NCI-H82 treated with DMSO at 0.1 percent for 48 hours (cell line): ENCODE results near the gene FGR.
"Not testable (repeated sequence)": the region's sequence is repeated elsewhere in the genome, so short reads cannot be mapped to it uniquely, and the experiment has no call there.

ENCODE experiments used
- DNase-seq: peaks from one replicate; lab custom pipeline; 2025; ENCODE audit not compliant: unreplicated experiment; lab: John Stamatoyannopoulos, UW

FGR gene

DNA sequence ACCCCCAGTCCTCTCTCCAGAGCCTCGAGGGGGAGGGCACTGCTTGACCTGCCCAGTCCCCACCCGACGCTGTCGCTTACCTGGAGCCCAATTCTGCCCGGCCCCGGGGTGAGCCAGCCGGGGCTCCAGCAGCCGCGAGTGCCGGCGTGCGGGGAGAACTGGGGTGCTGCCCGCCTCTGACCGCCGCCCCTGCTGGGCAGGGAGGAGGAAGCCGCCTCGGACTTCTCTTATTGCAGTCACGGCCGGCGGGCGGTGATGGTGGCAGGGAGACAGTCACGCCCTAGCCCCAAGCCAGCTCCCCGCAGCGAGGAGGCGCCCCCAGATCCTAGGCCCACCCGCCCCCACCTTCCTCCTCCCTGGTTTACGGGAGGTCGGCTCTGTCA, at the start of gene FGR:
Gene FGR (minus strand): TSS at position 201 of the 383 bp plus-strand sequence. CDS start 11,269 bp downstream, outside the sequence.
- DNase-seq, result no peak

DNA sequence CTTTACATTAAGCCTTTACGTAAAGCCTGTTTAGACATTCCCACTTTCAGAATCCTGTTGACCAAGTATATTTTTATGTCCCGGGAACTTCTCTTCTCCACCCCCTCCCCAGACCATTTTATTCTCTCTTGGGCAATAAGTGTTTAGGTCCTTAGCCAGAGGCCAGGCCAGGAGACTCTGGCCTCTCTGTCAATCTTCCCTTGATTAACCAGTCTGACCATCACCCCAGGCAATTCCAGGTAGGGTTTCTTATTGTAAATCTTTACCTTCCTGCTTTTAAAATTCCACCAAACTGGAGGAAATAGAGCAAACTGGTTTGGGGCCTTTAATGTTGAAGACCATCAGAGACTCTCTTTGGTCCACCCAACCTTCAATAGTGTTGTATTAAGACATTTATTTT, 49.2 kb upstream of the FGR start:
- no peak for DNase-seq

DNA sequence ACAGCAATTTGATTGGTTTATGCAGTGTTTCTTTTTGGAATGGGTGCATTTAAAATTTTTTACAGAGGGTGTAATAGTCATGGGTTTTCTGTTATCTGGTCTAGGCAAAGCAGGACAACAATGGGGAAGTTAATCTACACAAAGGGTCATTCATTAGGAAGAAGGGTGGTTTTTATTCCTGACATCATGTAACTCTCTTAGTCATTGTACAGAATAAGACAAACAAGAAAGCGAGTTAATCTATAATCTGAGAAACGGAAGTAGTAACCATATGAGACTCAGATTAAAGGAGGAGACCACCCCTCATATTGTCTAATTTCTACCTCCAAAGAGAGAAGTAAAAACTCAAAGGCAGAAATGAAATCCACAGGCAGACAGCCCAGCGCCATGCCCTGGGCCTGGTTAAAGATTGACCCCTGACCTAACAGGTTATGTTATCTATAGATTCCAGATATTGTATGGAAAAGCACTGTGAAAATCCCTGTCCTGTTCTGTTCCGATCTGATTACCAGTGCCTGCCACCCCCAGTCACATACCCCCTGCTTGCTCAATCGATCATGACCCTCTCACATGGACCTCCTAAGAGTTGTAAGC, 47.5 kb upstream of the FGR start:
- no peak for DNase-seq

DNA sequence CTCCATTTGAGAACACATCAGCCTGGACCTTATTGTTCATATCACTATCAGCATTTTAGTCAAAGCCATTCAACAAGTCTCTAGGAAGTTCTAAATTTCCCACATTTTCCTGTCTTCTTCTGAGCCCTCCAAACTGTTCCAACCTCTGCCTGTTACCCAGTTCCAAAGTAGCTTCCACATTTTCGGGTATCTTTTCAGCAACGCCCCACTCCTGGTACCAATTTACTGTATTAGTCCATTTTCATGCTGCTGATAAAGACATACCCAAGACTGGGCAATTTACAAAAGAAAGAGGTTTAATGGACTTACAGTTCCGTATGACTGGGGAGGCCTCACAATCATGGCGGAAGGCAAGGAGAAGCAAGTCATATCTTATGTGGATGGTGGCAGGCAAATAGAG, 46.6 kb upstream of the FGR start:
- not testable (repeated sequence) for DNase-seq

DNA sequence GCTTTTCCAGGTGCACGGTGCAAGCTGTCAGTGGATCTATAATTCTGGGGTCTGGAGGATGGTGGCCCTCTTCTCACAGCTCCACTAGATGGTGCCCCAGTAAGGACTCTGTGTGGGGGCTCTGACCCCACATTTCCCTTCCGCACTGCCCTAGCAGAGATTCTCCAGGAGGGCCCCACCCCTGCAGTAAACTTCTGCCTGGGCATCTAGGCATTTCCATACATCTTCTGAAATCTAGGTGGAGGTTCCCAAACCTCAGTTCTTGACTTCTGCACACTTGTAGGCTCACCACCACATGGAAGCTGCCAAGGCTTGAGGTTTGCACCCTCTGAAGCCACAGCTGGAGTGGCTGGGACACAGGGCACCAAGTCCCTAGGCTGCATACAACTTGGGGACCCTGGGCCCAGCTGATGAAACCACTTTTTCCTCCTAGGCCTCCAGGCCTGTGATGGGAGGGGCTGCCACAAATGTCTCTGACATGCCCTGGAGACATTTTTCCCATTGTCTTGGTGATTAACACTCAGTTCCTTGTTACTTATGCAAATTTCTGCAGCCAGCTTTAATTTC, 45.3 kb upstream of the FGR start:
- not testable (repeated sequence) for DNase-seq

DNA sequence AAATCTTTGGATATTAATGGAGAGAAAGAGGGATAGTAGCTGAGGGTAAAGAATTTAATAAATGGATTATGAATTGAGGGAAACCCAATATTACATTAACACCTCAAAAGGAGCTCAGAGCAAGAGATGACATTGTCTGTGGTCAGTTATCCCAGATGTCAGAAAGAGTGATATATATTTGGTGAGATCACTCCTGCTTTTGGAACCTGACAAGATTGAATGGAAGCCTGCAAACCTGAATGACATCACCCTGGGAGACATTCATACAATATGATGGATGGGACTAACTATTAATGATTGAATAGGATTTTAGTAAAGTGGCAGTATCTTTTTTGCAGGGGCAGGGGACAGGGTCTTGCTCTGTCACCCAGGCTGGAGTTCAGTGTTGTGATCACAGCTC, 43.8 kb upstream of the FGR start:
- DNase-seq, result no peak

DNA sequence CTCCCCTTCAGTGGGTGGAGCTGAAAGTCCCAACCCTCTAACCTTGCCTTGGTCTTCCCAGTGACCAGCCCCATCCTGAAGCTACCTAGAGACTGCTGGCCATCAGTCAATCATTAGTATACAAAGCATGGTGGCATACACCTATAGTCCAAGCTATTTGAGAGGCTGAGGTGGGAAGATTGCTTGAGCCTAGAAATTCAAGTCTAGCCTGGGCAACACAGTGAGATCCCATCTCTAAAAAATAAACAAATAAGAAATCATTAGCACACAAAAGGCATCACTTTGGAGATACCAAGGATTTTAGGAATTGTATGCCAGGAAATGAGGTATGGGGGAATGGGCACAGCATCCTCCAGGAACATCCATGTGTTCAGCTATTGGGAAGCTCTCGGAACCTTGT, 41.4 kb upstream of the FGR start:
- DNase-seq, result no peak

DNA sequence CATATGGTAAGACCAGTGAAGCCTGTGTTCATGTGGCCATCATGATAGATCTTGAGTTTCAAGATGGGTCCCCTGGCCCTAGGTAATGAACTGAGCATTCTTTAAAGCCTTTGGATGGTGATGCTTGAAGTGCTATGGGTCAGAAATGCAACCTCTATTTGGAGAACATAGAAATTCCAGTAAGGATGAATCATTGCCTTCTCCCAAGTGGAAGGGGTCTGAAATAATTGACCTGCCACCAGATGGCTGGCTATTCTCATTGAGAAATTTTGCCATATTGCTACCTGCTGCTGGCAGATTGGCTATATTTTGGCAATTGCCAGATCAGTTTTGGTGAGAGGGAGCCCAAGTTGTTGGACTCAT, 37.7 kb upstream of the FGR start:
- DNase-seq, result no peak

DNA sequence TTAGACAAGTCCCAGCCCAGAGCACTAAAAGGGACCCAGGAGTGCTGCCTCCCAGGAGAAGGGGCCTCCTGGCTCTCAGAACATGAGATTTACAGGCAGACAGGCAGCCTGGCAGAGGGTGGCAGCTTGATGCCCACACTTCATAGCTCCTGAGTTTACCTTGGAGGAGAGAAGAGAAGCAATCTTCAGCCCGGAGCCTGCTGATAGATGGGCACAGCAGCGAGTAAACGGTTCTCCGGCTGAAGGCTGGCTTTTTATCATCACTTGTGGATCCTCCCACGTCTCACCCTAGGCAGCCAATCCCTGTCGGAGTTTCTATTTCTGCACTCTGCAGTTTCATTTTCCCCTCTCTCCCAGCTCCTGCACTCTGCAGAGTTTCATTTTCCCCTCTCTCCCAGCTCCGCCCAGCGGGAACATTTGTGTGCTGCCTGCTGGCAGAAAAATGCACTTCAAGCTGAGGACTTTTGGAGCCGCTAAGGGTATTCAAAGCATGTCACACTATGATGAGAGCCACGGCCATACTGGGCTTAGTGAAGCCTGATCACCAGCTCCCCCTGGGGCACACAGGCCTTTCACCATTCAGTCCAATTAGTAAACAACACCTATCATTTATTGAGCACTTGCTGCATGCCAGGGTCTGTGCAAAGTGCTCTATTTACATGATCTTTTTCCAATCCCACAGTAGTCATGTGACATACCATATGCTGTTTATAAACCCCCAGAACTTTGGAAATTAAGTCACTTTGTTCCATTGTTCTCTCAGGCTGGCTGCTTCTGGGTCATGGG, 37.2 kb upstream of the FGR start, which contains the start of gene IFI6:
Gene IFI6 (minus strand): TSS at position 229 of the 786 bp plus-strand sequence. CDS start 2,878 bp downstream, outside the sequence.
- peak; percentile 63 for DNase-seq

DNA sequence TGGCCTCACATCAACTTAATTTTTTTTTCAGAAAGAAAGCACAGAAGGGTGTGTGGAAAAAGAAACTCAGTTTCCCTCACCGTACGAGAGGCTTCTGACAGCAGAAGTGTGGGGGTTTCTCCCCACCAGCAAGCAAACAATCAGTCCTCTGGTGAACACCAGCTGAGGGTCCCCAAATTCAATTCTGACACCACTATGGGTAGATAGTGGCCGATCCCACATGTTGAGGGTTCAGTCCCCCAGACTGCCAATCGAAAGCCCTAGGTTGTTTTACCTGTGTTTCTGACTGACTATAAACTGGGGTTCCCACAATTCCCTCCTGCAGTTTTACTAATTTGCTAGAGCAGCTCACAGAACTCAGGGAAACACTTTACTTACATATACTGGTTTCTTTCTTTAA, 34.9 kb upstream of the FGR start:
- DNase-seq, result no peak

DNA sequence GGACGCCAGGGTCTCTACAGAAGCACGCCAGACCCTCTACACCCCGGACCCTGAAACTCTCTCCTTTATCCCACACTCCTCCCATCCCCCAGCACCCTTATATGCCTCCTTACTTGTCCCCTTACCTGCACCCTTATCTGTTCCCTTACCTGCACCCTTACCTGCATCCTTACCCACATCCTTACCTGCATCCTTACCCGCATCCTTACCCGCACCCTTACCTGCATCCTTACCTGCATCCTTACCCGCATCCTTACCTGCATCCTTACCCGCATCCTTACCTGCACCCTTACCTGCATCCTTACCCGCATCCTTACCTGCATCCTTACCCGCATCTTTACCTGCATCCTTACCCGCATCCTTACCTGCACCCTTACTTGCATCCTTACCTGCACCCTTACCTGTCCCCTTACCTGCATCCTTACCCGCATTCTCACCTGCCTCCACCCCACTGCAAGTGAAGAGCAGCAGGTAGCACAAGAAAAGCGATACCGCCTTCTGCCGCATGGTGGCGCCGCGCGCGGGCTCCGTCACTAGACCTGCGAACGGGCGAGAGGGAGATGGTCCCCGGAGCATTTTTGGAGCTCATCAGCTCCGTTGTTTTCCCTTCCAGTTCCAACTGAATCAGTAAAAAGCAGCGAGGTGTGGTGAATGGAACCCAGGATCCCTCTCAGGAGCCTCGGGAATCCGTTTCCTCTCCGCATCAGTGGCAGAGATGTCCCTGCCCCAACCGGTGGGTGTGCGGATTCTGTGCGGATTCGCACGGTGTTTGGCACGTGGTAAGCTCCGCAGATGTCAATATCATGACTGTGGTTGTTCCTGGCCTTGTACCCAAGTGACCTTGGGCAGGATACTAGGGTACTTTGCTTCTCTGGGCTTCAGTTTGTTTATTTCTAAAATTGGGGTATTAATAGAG, 34.1 kb upstream of the FGR start:
- no peak for DNase-seq

DNA sequence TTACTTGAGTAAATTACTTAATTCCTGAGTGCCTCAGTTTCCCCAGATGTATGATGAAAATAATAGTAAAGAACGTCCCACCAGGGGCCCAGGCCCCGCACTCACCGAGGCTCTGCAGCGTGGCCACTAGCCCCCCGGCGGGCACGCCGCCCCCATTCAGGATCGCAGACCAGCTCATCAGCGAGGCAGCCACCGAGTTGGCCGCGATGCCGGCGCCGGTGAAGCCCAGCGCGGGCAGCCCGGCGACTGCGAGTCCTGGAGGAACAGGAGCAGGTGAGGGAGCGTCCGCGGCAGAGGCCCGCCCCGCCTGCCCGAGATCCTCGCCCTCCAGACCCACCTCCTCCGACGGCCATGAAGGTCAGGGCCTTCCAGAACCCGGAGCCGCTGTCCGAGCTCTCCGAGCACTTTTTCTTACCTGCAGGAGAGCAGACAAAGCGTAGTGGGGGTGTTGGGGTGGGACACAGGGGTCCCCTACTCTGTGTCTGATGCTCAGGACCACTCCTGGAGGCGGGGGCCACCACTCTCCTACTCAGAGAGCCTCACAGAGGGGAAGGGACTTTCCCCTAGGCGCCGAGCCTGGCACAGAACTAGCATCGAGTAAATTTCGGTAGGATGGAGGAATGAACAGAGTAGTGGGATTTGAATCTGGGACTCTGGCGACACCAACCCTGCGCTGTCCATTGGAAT, 33.3 kb upstream of the FGR start:
- no peak for DNase-seq

DNA sequence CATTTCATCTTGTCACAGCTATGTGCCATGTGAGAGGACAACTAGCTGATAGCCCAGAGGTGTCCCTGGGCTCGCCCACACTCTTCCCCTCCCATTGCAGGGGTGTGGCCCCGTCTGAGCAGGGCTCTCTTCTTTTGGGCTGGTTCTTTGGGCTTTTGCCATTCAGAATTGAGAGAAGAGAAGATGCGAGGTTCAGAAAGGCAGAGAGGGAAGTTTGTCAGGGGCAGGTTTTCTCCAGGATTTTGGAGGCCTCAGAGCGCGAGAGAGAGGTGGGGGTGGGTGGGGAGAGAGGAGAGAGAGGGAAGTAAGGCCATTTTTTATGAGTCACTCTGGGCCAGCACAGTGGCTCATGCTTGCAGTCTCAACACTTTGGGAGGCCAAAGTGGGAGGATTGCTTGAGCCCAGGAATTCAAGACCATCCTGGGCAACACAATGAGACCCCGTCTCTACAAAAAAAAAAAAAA, 31.8 kb upstream of the FGR start:
- no peak for DNase-seq

DNA sequence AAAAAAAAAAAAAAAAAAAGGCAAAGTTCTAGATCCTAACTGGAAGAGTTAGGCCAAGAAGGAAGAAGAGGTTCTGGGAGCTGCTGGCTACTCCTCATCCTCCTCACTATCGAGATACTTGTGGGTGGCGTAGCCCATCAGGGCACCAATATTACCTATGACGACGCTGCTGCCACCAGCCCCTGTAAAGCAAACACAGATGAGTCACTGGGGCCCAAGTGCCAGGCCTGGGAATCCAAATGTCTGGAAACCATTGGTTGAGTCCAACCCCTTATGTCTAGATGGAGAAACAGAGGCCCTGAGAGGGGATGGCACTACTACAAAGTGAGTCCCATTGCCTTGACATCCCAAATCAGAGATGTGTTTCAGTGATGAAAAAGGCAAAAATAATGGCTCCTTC, 31.3 kb upstream of the FGR start:
- no peak for DNase-seq

DNA sequence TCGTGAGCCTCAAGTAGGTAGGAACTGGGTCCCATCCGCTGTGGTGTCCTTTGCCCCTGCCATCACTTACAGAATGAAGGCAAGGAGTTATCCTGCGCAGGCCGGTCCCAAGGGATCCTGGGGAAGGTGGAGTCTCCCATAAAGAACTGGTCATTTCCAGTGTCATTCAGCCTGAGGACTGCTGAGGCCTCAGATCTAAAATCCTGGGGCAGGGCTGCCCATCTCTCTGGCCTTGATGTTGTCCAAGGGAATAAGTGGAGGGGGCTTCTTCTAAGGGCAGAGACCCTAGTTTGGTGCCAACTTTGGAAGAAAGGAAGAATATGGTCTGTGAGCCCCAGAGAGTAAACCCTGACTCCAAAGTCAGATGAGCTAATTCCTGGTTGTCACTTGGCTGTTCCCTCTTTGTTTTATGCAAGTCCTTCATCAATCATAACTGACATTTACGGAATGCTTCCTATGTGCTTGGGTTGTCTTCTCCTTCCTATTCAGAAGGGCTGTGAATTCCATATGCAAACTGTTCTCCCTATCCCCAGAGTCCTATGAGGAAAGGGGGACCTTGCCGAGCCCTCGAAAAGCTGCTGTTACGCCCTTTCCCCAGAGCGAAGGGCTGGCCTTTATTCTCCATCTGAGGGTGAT, 30.1 kb upstream of the FGR start:
- no peak for DNase-seq

DNA sequence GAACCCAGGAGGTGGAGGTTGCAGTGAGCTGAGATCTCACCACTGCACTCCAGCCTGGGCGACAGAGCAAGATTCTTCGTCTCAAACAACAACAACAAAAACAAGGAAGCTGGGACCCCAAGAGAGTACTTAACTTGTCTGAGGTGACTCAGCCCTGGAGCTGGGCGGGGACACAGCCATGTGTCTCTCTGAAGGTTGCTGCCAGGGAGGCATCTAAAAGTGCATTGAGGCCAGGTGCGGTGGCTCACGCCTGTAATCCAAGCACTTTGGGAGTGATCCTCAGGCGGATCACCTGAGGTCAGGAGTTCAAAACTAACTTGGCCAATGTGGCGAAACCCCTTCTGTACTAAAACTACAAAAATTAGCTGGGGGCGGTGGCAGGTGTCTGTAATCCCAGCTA, 29.3 kb upstream of the FGR start:
- no peak for DNase-seq

DNA sequence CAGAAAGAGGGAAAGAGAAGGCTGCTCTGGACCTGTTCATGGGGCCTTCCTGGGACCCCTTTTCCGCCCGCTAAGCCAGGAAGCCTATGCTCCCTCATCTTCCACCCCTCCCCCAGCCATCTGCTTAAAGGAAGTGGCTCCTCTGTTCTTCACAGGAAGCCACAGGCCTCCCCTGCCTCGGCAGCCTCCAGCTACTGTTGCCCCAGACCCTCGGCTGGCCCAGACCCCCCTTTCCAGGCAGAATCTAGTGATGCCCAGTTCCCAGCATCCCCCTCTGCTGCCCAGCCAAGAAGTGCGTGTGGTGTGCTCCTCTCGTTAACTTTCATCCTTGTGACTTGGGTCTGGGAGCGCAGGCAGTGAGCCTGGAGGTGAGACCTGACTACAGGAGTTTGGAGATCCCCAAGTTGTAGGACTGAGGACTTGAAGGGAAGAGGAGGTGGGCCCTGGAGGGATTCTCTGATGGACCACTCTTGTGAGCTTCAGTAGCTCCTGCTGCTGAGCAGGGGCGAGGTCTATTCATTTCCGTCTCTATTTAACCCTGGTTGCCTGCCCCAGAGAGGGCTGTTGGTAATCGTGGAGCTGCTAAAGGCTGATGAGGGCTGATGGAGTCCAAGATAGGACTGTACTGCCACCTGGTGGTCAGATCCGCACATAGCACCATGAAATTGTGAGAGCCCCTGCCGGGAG, 27.9 kb upstream of the FGR start:
- peak; percentile 72 for DNase-seq

DNA sequence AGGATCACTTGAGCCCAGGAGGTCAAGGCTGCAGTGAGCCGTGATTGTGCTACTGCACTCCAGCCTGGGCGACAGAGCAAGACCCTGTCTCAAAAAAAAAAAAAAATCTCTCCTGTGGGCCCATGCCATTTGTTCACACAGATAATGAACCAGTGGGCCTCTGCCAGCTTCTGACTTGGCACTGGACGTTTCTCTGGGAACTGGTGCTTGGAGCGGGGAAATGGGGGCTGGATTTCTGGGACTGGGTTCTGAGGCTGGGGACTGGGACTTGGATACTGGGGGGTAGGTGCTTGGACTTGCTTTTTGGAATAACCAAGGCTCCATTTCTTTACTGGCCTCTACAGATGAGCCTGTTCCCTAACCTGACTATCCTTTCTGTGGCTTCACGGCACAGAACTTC, 27.3 kb upstream of the FGR start:
- no peak for DNase-seq

DNA sequence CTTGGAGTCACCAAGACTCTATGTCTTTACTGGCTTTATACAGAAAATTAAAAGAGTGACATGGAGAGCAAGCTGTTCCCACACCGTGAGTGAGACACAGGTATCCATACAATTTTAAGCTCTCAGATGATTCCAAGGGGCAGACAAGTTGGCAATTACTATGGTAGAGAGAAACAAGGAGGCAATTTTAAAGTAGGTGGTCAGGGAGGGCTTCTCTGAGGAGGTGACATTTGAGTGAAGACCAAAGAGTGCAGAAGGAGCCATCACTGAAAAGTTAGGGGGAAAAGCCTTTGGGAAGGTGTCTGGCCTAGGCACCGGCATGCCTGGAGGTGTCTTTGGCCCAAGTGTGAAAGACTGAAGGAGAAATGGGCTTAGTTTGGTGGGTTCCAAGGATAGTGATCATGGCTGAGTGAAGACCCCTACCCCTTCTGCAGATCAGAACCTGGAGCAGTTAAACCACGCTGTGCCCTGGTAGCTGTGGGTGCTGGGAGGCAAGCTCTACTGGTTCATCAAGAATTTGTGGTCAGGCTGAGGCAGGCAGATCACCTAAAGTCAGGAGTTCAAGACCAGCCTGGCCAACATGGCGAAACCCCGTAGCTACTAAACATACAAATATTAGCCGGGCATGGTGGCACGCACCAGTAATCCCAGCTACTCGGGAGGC, 26.6 kb upstream of the FGR start:
- DNase-seq, result no peak
